OCI-M1 (cell line): ENCODE results near the gene UVRAG.
"Not testable (repeated sequence)": the region's sequence is repeated elsewhere in the genome, so short reads cannot be mapped to it uniquely, and the experiment has no call there.

Source experiments
- DNase-seq: peaks from one replicate; lab custom pipeline; 2025; lab: John Stamatoyannopoulos, UW

UVRAG gene

GRCh38 chr11:76026862-76027261, 211.9 kb downstream of the UVRAG start:
- DNase-seq: no peak

GRCh38 chr11:76030286-76030685, 215.3 kb downstream of the UVRAG start:
- no peak for DNase-seq

GRCh38 chr11:76030968-76031590, 216.1 kb downstream of the UVRAG start:
- DNase-seq: no peak

- DNase-seq: no peak
These were observed 218.7 kb downstream of the UVRAG start for GRCh38 chr11:76033699-76034098.

- DNase-seq: peak; percentile 58
These were observed 220.0 kb downstream of the UVRAG start for GRCh38 chr11:76035020-76035419.

- DNase-seq: no peak
These were observed 223.6 kb downstream of the UVRAG start for GRCh38 chr11:76038608-76039007.

GRCh38 chr11:76041208-76041607, 226.2 kb downstream of the UVRAG start:
- DNase-seq: no peak

GRCh38 chr11:76044750-76045320, 229.8 kb downstream of the UVRAG start:
- no peak for DNase-seq

GRCh38 chr11:76047231-76047630, 232.2 kb downstream of the UVRAG start:
- DNase-seq: no peak

- DNase-seq: no peak
These were observed 232.8 kb downstream of the UVRAG start for GRCh38 chr11:76047766-76048165.

- DNase-seq: peak; percentile 79
These were observed 233.8 kb downstream of the UVRAG start for GRCh38 chr11:76048763-76049162.

- no peak for DNase-seq
These were observed 234.5 kb downstream of the UVRAG start for GRCh38 chr11:76049511-76049910.

- DNase-seq: no peak
These were observed 236.9 kb downstream of the UVRAG start for GRCh38 chr11:76051937-76052336.

- DNase-seq: no peak
These were observed 239.3 kb downstream of the UVRAG start for GRCh38 chr11:76054330-76054729.

- DNase-seq: no peak
These were observed 241.9 kb downstream of the UVRAG start for GRCh38 chr11:76056876-76057275.

GRCh38 chr11:76060475-76061036, 245.5 kb downstream of the UVRAG start:
- not testable (repeated sequence) for DNase-seq

GRCh38 chr11:76062733-76063132, 247.7 kb downstream of the UVRAG start:
- DNase-seq: no peak

- no peak for DNase-seq
These were observed 249.2 kb downstream of the UVRAG start for GRCh38 chr11:76064192-76064591.

GRCh38 chr11:76067099-76067498, 252.1 kb downstream of the UVRAG start:
- DNase-seq: no peak

- DNase-seq: no peak
These were observed 254.0 kb downstream of the UVRAG start for GRCh38 chr11:76069001-76069400.

GRCh38 chr11:76071090-76071489, 256.1 kb downstream of the UVRAG start:
- peak; percentile 70 for DNase-seq

GRCh38 chr11:76073724-76074123, 258.7 kb downstream of the UVRAG start:
- peak; percentile 74 for DNase-seq

- DNase-seq: peak; percentile 97
These were observed 259.4 kb downstream of the UVRAG start for GRCh38 chr11:76074148-76075095.
